Gastroesophageal sphincter (tissue), 3 donors: ENCODE results near the gene DDX21.
"Not testable (repeated sequence)": the region's sequence is repeated elsewhere in the genome, so short reads cannot be mapped to it uniquely, and the experiment has no call there.

Source experiments
- POLR2A ChIP-seq, 2 donors: fragments of 450-650 bp; IDR thresholded peaks; one replicate each; pipeline ENCODE4 v1.6.1; 2017; ENCODE audit warnings: antibody characterized with exemption in 2 of 2, mild to moderate bottlenecking in 2 of 2, moderate library complexity in 1 of 2
- POLR2AphosphoS5 ChIP-seq: sonication (generic); formaldehyde crosslinking; IDR thresholded peaks from one replicate; pipeline ENCODE4 v1.6.1; 2017; ENCODE audit warnings: antibody characterized with exemption
- TF ChIP-seq, protein P1 (sequence below), 4 experiments: fragments of 200-600 bp in 2 of 4; fragments of 450-650 bp in 2 of 4; sonication (generic) in 1 of 4; IDR thresholded peaks; one replicate each; pipeline ENCODE4 v1.5.1; 2017 to 2019; ENCODE audit warnings: antibody characterized with exemption in 4 of 4, mild to moderate bottlenecking in 2 of 4, moderate library complexity in 2 of 4

DNA sequence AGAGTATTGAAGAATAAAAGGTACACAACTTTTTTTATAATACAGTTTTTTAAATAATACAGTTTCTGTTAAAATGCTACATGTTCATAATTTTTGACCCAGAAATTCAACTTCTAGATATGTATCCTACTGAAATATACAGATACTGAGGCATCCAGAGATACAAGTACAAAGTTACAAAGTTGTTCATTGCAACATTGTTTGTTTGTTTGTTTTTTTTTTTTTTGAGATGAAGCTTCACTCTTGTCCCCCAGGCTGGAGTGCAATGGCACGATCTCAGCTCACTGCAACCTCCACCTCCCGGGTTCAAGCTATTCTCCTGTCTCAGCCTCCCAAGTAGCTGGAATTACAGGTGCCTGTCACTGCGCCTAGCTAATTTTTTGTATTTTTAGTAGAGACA lies 23.1 kb upstream of the DDX21 start:
- TF ChIP-seq, protein P1, sequence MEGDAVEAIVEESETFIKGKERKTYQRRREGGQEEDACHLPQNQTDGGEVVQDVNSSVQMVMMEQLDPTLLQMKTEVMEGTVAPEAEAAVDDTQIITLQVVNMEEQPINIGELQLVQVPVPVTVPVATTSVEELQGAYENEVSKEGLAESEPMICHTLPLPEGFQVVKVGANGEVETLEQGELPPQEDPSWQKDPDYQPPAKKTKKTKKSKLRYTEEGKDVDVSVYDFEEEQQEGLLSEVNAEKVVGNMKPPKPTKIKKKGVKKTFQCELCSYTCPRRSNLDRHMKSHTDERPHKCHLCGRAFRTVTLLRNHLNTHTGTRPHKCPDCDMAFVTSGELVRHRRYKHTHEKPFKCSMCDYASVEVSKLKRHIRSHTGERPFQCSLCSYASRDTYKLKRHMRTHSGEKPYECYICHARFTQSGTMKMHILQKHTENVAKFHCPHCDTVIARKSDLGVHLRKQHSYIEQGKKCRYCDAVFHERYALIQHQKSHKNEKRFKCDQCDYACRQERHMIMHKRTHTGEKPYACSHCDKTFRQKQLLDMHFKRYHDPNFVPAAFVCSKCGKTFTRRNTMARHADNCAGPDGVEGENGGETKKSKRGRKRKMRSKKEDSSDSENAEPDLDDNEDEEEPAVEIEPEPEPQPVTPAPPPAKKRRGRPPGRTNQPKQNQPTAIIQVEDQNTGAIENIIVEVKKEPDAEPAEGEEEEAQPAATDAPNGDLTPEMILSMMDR (IDR thresholded peaks at IDR 0.05), result not testable (repeated sequence)
- not testable (repeated sequence) for TF ChIP-seq POLR2AphosphoS5; POLR2A (IDR thresholded peaks at IDR 0.05)
